Measurements from ENCODE around the gene NUDCD3. TPM values are rescaled to one million over a fixed set of nuclear protein-coding genes. Genes with fewer than 3 reads are reported as not detected.

Gene NUDCD3
- total RNA-seq, 1 donor: 54.3 TPM

- TF ChIP-seq, protein P1, sequence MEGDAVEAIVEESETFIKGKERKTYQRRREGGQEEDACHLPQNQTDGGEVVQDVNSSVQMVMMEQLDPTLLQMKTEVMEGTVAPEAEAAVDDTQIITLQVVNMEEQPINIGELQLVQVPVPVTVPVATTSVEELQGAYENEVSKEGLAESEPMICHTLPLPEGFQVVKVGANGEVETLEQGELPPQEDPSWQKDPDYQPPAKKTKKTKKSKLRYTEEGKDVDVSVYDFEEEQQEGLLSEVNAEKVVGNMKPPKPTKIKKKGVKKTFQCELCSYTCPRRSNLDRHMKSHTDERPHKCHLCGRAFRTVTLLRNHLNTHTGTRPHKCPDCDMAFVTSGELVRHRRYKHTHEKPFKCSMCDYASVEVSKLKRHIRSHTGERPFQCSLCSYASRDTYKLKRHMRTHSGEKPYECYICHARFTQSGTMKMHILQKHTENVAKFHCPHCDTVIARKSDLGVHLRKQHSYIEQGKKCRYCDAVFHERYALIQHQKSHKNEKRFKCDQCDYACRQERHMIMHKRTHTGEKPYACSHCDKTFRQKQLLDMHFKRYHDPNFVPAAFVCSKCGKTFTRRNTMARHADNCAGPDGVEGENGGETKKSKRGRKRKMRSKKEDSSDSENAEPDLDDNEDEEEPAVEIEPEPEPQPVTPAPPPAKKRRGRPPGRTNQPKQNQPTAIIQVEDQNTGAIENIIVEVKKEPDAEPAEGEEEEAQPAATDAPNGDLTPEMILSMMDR (IDR thresholded peaks at IDR 0.05; ENCODE audit: extremely low read depth, low read depth, low read length): no peak
- Histone ChIP-seq H3K27ac (ENCODE audit: low read depth, low read length) (no peak overlapping the region), H2AFZ (ENCODE audit: low read length) (no peak overlapping the region), H4K20me1 (ENCODE audit: insufficient read depth, low read length) (no peaks in the 10 kb centered on the region), H3K79me2 (ENCODE audit: insufficient read depth, low read length) (no peaks in the 10 kb centered on the region), H3K27me3 (ENCODE audit: insufficient read depth, low read length) (no peaks in the 10 kb centered on the region), H3K9me3 (ENCODE audit: low read depth, low read length) (no peaks in the 10 kb centered on the region), H3K4me1 (ENCODE audit: insufficient read depth, low read length) (peaks cover 16% of the 10 kb centered on the region), H3K4me2 (ENCODE audit: insufficient read depth, low read length) (no peak overlapping the region), H3K36me3 (ENCODE audit: insufficient read depth, low read length) (no peaks in the 10 kb centered on the region), H3K4me3 (ENCODE audit: insufficient read depth, low read length) (no peak overlapping the region)
- no peak for DNase-seq (ENCODE audit: insufficient read length, low spot score, missing footprints)
These were observed 121.6 kb downstream of the NUDCD3 start for GRCh38 chr7:44368885-44369284.

- Histone ChIP-seq H3K27ac (ENCODE audit: low read depth, low read length) (no peak overlapping the region), H3K4me2 (ENCODE audit: insufficient read depth, low read length) (no peak overlapping the region), H3K27me3 (ENCODE audit: insufficient read depth, low read length) (no peaks in the 10 kb centered on the region), H4K20me1 (ENCODE audit: insufficient read depth, low read length) (no peaks in the 10 kb centered on the region), H3K36me3 (ENCODE audit: insufficient read depth, low read length) (no peaks in the 10 kb centered on the region), H3K79me2 (ENCODE audit: insufficient read depth, low read length) (no peaks in the 10 kb centered on the region), H3K4me3 (ENCODE audit: insufficient read depth, low read length) (no peak overlapping the region), H3K4me1 (ENCODE audit: insufficient read depth, low read length) (peaks cover 16% of the 10 kb centered on the region), H3K9me3 (ENCODE audit: low read depth, low read length) (no peaks in the 10 kb centered on the region), H2AFZ (ENCODE audit: low read length) (no peak overlapping the region)
- no peak for DNase-seq (ENCODE audit: insufficient read length, low spot score, missing footprints)
- TF ChIP-seq, protein P1 (IDR thresholded peaks at IDR 0.05; ENCODE audit: extremely low read depth, low read depth, low read length): no peak
These were observed 122.0 kb downstream of the NUDCD3 start for GRCh38 chr7:44368455-44368854.

DNA sequence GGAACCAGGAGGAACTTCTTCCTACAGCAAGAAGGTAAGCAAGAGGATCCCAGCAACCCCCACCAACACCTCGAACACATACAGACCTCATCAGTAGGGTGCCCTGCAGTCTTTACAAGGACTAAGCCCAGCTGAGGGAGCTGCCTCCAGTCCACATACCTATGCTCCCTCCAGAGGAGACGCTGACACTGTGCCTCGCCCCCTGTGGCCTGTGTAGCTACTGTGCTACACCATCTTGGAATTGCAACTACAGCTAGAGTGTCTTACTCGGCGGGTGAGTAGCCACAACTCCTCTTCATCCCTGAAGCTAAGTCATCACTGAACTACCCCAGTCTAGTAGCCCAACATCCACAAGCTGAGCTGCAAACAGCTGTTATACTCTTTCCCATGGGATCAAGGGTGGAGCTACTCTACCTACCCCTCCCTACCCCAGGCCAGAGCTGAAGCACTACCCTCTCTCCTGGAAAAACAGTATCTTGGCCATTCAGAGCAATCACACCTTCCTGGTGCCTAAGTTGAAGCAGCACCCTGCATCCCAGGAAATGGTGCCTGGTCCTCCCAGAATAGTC is 122.9 kb downstream of the NUDCD3 start:
- H4K20me1 ChIP-seq (ENCODE audit: insufficient read depth, low read length): no peaks in the 10 kb centered on the region
- no peaks in the 10 kb centered on the region for H3K9me3 ChIP-seq (ENCODE audit: low read depth, low read length)
- no peak for DNase-seq (ENCODE audit: insufficient read length, low spot score, missing footprints)

DNA sequence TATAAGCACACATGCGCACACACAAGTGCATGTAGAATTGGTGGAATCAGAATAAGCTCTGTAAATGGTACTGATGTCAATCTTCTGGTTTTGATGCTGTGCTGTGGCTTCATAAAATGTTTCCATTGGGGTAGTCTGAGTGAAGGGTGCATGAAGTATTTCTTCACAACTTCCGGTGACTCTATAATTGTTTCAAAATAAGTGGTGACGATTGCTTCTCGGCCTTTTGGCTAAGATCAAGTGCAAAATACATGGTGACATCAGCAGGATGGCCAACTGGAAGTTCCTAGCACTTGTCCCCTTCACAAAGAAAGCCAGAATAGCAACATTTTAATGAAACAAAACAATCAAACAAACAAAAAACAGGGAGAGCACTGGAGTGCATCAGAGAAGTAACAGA is 123.5 kb downstream of the NUDCD3 start:
- Histone ChIP-seq H3K4me2 (ENCODE audit: insufficient read depth, low read length) (no peak overlapping the region), H2AFZ (ENCODE audit: low read length) (no peak overlapping the region), H3K27ac (ENCODE audit: low read depth, low read length) (no peak overlapping the region), H3K79me2 (ENCODE audit: insufficient read depth, low read length) (no peaks in the 10 kb centered on the region), H3K4me3 (ENCODE audit: insufficient read depth, low read length) (no peak overlapping the region), H3K36me3 (ENCODE audit: insufficient read depth, low read length) (no peaks in the 10 kb centered on the region), H3K4me1 (ENCODE audit: insufficient read depth, low read length) (peaks cover 3% of the 10 kb centered on the region), H4K20me1 (ENCODE audit: insufficient read depth, low read length) (no peaks in the 10 kb centered on the region), H3K27me3 (ENCODE audit: insufficient read depth, low read length) (no peaks in the 10 kb centered on the region), H3K9me3 (ENCODE audit: low read depth, low read length) (no peaks in the 10 kb centered on the region)
- TF ChIP-seq, protein P1 (IDR thresholded peaks at IDR 0.05; ENCODE audit: extremely low read depth, low read depth, low read length): no peak
- DNase-seq (ENCODE audit: insufficient read length, low spot score, missing footprints): no peak

More for the DNA sequence above, 122.9 kb downstream of the NUDCD3 start:
- no peaks in the 10 kb centered on the region for H3K27me3 ChIP-seq (ENCODE audit: insufficient read depth, low read length)
- no peak overlapping the region for H3K27ac ChIP-seq (ENCODE audit: low read depth, low read length)
- TF ChIP-seq, protein P1 (IDR thresholded peaks at IDR 0.05; ENCODE audit: extremely low read depth, low read depth, low read length): no peak
- H2AFZ ChIP-seq (ENCODE audit: low read length): no peak overlapping the region
- no peaks in the 10 kb centered on the region for H3K79me2 ChIP-seq (ENCODE audit: insufficient read depth, low read length)
- no peak overlapping the region for H3K4me2 ChIP-seq (ENCODE audit: insufficient read depth, low read length)
- H3K36me3 ChIP-seq (ENCODE audit: insufficient read depth, low read length): no peaks in the 10 kb centered on the region
- peaks cover 8% of the 10 kb centered on the region for H3K4me1 ChIP-seq (ENCODE audit: insufficient read depth, low read length)
- no peak overlapping the region for H3K4me3 ChIP-seq (ENCODE audit: insufficient read depth, low read length)
